Activated CD4-positive, alpha-beta T cell treated with anti-CD3 and anti-CD28 coated beads, Interleukin-2, Interleukin-4, amounts not matched to agents 100 ng/mL and 50 ng/mL, durations not matched to agents 16 hours and 8 hours (primary cell): ENCODE data around the gene ATP1A2.
"Not testable (repeated sequence)": the region's sequence is repeated elsewhere in the genome, so short reads cannot be mapped to it uniquely, and the experiment has no call there.

Experiments used
- DNase-seq: peaks from one replicate; pipeline ENCODE4 v3.0.0-alpha.2; 2020; ENCODE audit warnings: low spot score

Gene ATP1A2

GRCh38 chr1:160124705-160125478 is 9.3 kb downstream of the ATP1A2 start:
- no peak for DNase-seq

DNA sequence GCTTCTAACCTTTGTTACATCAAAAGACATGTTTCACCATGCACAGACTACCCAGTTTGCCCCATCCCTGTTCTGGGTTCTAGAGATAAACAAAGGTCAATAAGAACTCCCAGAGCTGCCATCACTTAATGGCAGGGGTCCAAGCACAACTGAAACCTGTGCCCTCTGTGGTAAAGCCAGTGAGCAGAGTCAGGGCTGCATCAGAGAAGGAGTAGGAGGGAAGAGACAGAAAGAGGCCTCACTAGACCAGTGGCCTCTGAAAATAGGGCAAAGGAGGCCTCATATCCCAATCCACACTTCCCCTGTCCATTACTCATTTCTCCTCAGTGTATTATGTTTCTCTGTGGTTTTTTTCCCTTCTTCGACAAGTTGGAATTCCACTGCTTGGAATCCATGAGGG is 10.2 kb downstream of the ATP1A2 start:
- DNase-seq = no peak

DNA sequence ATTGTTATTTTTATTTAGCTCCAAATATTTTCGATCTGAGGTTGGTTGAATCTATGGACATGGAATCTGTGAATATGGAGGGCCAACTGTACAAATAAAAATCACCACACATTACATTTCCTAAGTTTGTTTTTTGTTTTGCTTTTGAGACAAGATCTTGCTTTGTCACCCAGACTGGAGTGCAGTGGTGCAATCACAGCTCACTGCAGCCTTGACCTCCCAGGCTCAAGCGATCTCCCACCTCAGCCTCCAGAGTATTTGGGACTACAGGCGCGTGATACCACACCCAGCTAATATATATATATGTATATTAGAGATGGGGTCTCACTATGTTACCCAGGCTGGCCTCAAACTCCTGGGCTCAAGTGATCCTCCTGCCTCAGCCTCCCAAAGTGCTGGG is 10.8 kb downstream of the ATP1A2 start:
- DNase-seq = not testable (repeated sequence)

GRCh38 chr1:160127381-160127780 is 11.8 kb downstream of the ATP1A2 start:
- DNase-seq = no peak

- no peak for DNase-seq
These were observed 12.4 kb downstream of the ATP1A2 start for GRCh38 chr1:160127865-160128523.

DNA sequence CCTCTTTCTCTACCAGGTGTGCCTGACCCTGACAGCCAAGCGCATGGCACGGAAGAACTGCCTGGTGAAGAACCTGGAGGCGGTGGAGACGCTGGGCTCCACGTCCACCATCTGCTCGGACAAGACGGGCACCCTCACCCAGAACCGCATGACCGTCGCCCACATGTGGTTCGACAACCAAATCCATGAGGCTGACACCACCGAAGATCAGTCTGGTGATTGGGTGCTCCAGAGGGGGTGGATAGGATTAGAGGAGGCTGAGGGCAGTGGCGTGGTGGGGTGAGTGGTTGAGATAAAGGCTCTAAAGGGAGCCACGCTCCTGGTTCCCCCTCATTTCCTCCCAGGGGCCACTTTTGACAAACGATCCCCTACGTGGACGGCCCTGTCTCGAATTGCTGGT is 13.1 kb downstream of the ATP1A2 start:
- DNase-seq = no peak

DNA sequence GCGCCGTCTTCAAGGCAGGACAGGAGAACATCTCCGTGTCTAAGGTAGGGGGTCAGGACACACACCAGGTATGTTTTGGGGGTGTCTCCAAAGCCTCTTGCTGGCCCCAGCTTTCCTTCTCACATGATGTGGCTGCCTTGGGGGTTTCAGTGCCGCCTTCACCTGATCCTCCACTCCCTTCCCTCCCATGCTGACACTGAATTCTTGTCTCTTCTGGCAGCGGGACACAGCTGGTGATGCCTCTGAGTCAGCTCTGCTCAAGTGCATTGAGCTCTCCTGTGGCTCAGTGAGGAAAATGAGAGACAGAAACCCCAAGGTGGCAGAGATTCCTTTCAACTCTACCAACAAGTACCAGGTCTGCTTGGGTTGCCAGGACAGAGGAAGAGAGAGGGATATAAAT is 13.5 kb downstream of the ATP1A2 start:
- DNase-seq = no peak

DNA sequence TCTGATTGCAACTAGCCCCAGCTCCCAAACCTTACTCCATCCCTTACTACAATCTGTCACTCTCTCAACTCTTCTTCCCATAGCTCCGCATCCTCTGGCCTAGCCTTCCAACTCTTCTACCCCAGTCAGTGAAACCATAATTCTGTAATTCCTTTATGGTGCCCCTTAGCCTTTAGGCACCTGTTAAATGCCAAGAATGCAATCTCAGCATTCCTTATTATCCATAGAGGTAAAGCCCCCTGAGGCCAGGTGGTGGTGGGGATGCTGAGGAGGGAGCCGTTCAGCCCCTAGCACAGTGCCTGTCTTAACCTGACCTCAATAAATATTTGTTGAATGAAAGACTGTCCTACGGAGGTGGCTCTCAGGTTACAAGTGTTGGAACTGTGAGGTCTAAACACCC is 14.0 kb downstream of the ATP1A2 start:
- no peak for DNase-seq

DNA sequence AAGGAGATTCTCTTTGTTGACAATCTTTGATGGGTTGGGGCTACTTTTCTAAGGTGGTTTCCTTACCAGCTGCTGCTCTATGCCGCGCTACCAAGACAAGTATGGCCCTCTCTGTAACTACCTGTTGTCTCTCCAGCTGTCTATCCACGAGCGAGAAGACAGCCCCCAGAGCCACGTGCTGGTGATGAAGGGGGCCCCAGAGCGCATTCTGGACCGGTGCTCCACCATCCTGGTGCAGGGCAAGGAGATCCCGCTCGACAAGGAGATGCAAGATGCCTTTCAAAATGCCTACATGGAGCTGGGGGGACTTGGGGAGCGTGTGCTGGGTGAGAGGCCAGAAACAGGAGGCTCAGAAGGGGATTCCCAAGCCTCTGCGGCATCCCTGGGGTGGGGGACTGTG is 14.4 kb downstream of the ATP1A2 start:
- no peak for DNase-seq

- DNase-seq = no peak
These were observed 14.9 kb downstream of the ATP1A2 start for GRCh38 chr1:160130486-160130885.

DNA sequence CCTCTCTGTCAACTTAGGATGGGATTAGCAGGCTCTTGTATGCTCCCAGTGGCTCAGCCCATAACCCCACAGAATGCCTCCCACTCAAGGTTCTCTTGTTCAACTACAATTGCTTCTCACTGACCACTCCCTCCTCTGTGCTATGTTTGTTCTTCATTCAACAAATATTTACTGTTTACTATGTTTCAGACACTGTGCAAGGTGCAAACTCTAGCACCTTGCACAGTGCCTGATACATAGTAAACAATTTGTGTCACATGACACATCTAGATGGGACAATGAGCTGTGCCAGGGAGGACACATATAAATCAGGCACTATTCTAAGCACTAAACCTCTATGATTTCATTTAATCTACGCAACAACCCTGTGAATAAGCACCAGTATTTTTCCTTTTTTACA is 15.4 kb downstream of the ATP1A2 start:
- no peak for DNase-seq

- no peak for DNase-seq
These were observed 16.4 kb downstream of the ATP1A2 start for GRCh38 chr1:160131803-160132565.

- no peak for DNase-seq
These were observed 18.6 kb downstream of the ATP1A2 start for GRCh38 chr1:160133990-160134770.

- DNase-seq = no peak
These were observed 19.4 kb downstream of the ATP1A2 start for GRCh38 chr1:160134791-160135572.

DNA sequence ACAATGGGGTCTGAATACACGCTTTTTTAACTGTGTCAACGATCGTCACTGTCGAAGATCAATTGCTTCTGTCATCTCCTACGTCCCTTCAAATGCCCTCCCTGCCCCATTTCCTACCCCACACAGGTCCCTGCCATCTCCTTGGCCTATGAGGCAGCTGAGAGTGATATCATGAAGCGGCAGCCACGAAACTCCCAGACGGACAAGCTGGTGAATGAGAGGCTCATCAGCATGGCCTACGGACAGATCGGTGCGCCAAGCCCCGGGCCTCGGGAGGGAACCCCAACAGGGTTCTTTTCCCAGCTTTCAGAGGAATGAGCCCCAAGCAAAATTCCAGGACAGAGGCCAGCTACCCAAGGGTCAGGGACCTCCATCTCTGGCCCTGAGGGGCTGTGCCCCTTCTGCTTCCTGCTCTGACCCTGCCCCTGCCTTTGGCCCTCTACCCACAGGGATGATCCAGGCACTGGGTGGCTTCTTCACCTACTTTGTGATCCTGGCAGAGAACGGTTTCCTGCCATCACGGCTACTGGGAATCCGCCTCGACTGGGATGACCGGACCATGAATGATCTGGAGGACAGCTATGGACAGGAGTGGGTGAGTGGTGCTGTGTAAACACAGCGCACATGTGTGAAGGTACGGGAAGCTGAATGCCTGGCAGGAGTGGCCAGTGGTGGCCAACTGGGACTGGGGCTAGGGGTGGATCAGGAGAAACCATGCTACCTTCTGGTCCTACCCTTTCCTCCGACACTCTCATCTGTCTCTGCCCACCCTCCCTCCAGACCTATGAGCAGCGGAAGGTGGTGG is 20.8 kb downstream of the ATP1A2 start:
- DNase-seq = no peak

- no peak for DNase-seq
These were observed 21.3 kb downstream of the ATP1A2 start for GRCh38 chr1:160136926-160137200.

- DNase-seq = no peak
These were observed 21.8 kb downstream of the ATP1A2 start for GRCh38 chr1:160137216-160137862.

DNA sequence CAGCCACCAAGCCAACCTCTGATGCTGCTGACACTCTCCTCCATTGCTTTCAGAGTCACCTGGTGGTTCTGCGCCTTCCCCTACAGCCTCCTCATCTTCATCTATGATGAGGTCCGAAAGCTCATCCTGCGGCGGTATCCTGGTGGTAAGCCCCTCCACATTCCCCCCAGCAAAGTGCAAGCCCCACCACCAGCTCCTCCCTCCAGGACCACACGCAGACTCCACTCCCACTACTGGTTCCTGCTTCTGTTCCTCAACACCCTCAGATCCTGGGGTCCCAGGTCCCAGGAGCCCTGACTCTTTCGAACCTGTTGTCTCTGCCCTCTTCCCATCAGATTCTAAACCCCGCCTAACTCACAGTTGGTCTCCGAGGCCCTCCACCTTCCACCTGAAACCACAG is 24.3 kb downstream of the ATP1A2 start:
- DNase-seq = no peak

GRCh38 chr1:160143695-160144094 is 28.1 kb downstream of the ATP1A2 start:
- no peak for DNase-seq

- DNase-seq = no peak
These were observed 29.4 kb downstream of the ATP1A2 start for GRCh38 chr1:160144921-160145320.
